CD4-positive, alpha-beta T cell treated with Interleukin-4 for 4 hours (primary cell): ENCODE measurements around the gene ST3GAL5.
"Not testable (repeated sequence)": the region's sequence is repeated elsewhere in the genome, so short reads cannot be mapped to it uniquely, and the experiment has no call there.

Experiments used
- DNase-seq: peaks from one replicate; pipeline ENCODE4 v3.0.0-alpha.2; 2020

The ST3GAL5 gene

DNA sequence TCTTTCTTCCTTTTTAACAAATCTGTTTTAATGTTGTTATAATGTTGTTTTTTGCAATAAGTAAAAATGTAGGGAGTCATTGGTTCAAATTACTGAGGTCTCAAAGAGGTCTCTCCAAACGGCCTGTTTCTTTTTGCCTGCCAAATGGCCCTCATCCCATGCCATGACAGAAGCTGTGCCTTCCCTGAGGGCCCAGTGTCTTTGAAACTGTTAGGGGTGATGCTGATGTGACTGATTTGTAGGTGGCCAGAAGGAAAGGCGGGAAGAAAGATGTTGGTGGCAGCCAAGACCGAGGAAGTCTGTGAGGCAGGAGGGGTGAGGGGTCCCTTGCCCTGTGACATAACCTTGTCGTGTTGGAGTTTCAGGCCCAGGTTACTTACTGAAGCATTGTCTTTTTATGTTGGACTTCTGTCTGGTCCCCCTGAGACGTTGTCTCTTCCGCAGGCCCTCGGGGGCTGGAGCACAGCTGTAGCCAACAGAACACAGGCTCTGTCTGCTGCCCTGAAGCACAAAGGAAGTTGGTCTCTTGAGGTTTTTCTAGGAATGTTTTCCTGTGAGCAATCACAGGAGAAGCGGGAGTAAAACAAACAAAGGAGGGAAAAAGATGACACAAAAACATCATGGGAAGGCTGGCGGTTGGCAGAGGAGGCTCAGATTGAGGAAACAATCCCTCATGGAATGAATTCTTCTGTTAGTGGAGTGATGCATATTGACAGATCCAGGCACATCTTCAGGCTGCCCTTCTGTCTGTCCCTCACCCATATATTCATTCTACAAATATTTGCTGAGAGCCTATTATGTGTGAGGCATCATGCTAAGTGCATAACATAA is 4.9 kb upstream of the ST3GAL5 start:
- DNase-seq, result no peak

GRCh38 chr2:85892216-85892944 is 3.6 kb upstream of the ST3GAL5 start:
- DNase-seq, result no peak

DNA sequence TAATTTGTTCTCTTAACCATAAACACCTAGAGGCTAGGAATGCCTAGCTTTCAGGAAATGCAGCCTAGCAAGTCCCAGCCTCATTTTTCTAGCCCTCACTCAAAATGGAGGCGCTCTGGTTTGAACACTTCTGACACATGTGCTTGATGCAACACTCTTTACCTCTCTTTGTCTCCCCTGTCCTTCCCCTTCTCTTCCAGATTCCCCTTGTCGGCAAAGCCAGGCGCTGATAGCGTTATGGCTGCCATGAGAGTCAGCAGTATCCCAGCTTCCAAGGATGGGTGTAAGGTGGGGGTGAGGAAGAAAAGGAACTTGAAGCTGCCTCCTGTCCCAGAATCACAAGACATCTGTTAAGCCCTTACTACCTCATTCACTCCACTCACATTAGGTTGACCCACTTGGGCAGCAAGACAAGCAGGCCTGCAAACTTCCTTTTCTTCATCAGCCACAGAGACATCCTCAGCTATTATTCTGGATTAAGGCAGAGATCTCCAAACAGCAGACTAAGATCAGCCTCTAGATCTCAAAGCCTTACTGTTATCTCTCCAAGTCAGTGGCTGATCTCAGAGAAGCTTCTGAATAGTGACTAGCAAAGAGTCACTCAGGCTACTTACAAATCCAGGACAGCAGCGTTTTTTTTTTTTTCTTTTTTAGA is 1.9 kb upstream of the ST3GAL5 start:
- no peak for DNase-seq

GRCh38 chr2:85889627-85890281 is 964 bp upstream of the ST3GAL5 start:
- no peak for DNase-seq

- peak; percentile 38 for DNase-seq
These were observed 638 bp downstream of the ST3GAL5 start for GRCh38 chr2:85888020-85888683.

DNA sequence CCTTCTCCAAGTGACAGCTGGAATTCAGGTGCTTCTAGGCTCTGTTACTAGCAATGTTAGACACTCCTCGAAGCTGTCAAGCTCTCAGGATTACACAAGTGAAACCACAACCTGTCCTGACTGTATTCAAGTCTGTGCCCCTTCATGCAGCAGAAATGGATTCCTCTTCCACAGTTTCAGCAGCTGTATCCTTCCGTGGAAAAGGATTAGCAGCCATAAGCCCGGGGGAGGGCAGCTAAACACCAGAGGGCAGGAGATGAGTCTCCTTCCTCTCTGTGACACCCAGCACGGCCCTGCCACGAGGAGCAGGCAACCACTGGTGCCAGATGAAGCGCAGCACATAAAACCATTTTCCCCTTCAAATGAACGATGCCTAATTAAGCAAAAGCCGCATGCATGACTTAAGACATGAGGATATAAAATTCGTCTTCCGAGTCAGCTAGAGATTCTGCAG is 1.2 kb downstream of the ST3GAL5 start:
- peak; percentile 58 for DNase-seq

DNA sequence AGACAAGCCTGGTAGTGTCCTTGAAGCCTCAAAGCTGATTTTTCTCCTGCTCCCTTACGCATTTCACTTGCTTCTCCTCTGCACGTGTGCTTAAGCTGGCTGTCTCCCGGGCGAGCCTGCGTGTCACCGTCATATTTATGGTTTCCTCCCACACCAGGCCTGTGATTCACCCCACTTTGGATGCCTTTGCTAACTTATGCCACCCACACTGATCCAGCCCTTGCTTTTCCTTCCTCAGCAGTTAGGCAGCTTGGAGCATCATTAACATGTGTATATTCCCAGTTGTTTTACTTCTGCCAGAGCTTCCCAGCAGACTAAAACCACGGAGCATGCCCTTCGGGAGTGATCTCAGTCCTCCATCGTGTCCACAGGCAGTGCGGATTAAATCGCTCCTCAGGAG is 2.2 kb downstream of the ST3GAL5 start:
- peak; percentile 33 for DNase-seq

- no peak for DNase-seq
These were observed 2.6 kb downstream of the ST3GAL5 start for GRCh38 chr2:85886141-85886540.

- DNase-seq, result not testable (repeated sequence)
These were observed 7.0 kb downstream of the ST3GAL5 start for GRCh38 chr2:85881781-85882180.

DNA sequence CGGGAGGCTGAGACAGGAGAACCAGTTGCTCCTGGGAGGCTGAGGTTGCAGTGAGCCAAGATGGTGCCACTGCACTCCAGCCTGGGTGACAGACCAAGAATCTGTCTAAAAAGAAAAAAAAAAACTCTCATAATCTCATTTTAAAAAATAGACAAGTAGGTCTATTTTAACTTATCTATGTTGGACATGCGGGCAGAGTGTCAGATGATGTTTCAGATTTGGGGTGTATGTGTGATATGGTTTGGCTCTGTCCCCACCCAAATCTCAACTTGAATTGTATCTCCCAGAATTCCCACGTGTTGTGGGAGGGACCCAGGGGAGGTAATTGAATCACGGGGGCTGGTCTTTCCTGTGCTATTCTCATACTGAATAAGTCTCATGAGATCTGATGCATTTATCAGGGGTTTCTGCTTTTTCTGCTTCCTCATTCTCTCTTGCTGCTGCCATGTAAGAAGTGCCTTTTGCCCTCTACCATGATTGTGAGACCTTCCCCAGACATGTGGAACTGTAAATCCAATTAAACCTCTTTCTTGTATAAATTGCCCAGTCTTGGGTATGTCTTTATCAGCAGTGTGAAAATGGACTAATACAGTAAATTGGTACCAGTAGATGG is 8.0 kb downstream of the ST3GAL5 start:
- not testable (repeated sequence) for DNase-seq

GRCh38 chr2:85878719-85879370 is 9.9 kb downstream of the ST3GAL5 start:
- DNase-seq, result no peak

DNA sequence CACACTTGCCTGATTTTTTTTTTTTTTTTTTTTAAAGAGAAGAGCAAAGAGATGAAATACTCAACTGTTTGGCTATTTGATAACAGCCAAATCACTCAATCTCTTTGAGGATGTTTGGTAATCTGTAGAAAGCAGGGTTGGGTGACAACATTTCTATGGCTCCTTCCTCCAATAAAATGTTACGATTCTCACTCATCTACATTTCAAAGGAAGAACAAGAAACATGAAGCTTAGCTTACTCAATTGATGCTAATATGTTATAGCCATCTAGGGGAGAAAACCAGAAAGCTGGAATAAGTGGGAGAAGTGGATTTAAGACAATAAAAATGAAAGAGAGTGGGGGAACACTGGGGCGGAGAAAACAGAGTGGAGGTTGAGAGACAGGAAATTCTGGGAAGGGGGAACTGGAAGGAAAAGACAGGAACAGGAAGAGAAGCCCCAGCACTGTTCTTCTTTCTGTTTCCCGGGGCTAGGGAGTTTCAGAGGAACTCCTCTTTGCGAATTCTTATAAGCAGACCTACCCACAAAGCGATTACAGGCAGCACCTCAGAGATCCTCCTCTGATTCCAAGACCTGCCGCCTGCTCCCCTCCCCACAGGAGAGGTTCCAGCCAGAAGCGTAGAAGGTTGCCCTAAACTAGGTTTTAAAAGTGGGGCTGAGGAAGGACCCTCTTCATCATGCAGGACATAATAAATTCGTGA is 13.3 kb downstream of the ST3GAL5 start:
- DNase-seq, result no peak

DNA sequence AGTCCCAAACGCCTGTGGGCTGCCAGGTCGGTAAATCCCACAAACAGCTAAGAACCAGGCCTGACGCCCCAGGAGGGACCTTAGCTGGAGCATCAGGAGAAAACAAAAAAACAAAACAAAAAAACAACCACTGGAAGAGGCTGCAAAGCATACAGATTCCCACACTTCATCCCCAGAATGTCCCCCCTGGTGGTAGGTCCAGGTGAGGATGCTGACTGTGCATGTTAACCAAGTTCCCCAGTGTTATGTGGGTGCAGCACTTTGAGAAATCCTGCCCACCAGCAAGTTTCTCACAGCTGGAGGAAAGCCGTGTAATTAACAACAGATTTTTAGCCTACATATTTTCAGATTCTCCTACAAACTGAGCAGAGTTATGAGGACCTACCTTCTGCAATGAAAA is 15.1 kb downstream of the ST3GAL5 start:
- DNase-seq, result no peak

GRCh38 chr2:85872536-85873161 is 16.1 kb downstream of the ST3GAL5 start:
- no peak for DNase-seq

DNA sequence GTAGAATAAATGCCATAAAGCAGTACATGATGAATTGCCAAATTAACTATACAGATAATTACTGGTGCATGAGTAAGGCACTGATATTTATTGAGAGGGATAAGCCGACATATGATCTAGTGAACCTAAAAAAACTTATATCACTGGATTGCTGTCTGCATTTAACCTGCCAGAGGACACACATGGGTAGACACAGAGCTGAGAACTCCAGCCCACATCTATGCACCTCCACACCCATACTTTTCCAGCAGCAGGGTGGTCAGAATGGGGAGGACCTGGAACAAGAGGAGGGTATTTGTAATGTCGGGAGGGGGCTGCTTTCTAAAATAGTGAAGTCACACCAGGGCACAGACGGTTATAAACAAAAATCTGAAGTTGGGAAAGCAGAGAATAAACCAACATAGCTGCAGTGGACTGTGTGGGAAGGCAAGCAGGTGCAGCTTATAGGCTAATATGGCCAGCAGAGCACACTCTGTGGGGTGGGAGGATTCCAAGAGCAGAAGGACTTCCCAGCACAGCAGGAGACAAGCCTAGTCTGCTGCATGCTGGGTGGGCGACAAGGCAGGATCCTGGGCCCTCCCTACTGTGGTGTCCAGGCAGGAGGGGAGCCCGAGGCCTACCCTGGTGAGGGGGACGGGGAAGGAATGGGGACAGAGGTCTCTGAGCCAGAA is 17.2 kb downstream of the ST3GAL5 start:
- no peak for DNase-seq

- DNase-seq, result no peak
These were observed 20.0 kb downstream of the ST3GAL5 start for GRCh38 chr2:85868822-85869221.

DNA sequence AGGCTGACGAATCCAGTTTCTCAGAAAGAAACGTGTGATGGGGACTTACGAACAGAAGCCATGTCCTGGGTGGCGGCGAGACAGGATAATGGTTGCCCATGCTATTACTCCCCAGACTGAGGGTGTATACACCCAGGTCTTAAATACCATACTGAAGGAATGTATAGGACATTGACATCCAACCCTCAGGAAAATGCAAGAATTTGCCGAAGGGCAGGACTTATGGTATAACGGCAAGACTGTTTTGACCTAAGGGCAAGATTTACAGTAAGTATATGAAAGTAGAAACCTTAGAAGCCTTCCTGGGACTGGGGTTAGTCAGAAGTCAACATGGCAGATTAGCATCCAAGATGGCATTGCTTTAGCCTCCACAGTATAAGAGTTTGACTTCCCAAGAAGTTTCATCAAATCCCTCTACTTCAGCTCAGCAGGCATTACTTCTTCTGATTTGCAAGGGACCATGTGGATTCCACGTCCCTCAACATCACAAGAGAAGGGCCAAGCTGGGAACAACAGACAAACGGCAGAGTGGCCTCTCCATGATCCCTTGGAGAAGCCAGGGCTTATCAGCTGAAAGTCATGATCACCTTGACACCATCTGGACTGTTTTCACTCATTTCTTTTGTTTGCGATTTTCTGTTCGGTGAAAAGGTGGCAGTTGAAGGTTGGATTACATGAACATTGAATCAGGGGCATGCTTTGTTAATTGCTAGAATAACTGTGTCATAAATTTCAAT is 21.1 kb downstream of the ST3GAL5 start:
- DNase-seq, result no peak

GRCh38 chr2:85867121-85867520 is 21.7 kb downstream of the ST3GAL5 start:
- no peak for DNase-seq

DNA sequence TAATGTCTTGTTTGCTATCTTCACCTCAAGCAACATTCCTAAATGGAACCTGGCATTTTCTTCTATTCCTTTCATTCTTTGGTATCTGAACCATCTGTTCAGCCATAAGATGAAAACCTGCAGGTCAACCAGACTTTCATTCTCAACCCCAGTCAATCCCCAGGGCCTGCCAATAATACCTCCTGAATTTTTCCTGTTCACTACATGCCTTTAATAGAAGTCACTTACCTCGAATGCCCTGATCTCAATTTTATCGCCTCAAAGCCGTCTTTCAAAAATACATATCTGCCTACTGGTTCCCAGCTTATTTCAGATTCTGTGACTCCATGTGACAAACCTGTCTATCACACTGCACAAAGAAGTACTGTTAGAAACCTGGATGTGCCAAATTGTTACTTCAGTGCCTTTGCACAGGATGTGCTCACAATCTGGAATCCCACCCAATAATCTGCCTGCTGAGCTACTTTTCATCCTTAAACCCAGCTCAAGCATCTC is 22.6 kb downstream of the ST3GAL5 start:
- no peak for DNase-seq
